GM12801 (cell line): ENCODE measurements around the gene BRPF1.

Experiments
- TF ChIP-seq, protein P1 (sequence below): IDR thresholded peaks from one replicate; pipeline ENCODE4 v1.5.1; 2011; ENCODE audit warnings: control low read depth; ENCODE audit not compliant: insufficient read length; ENCODE audit errors: extremely low read depth

BRPF1 gene

GRCh38 chr3:9727743-9728142 is 3.8 kb upstream of the BRPF1 start:
- TF ChIP-seq, protein P1, sequence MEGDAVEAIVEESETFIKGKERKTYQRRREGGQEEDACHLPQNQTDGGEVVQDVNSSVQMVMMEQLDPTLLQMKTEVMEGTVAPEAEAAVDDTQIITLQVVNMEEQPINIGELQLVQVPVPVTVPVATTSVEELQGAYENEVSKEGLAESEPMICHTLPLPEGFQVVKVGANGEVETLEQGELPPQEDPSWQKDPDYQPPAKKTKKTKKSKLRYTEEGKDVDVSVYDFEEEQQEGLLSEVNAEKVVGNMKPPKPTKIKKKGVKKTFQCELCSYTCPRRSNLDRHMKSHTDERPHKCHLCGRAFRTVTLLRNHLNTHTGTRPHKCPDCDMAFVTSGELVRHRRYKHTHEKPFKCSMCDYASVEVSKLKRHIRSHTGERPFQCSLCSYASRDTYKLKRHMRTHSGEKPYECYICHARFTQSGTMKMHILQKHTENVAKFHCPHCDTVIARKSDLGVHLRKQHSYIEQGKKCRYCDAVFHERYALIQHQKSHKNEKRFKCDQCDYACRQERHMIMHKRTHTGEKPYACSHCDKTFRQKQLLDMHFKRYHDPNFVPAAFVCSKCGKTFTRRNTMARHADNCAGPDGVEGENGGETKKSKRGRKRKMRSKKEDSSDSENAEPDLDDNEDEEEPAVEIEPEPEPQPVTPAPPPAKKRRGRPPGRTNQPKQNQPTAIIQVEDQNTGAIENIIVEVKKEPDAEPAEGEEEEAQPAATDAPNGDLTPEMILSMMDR = no peak

- TF ChIP-seq, protein P1 = no peak
Measured at GRCh38 chr3:9729419-9729818, 2.1 kb upstream of the BRPF1 start.

DNA sequence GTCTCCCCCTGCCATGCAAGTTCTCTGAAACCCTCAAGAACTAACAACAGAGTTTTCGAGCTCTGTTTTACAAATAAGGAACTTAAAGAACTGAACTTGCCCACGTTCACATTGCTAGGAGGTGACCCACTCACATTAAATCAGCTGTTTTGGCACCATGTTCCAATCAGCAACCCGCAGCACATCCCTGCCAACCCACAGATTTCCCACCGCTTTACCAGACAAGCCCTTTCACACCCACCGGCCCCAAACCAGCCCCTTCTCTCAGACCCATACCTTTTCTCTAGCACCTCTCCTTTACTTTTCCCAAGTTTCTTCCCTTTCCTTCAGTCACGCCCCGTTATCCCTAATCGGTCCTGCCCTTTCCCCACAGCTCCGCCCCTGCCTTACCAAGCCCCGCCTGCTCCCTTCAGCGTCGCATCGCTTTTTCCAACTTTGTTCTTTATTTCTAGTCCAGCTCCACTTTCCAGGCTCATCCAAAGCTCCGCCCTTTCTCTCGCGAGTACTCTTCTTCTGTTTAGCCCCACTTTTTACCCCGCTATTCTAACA is 804 bp upstream of the BRPF1 start:
- TF ChIP-seq, protein P1 = no peak

- TF ChIP-seq, protein P1 = no peak
Measured at GRCh38 chr3:9732080-9732739, 675 bp downstream of the BRPF1 start.

DNA sequence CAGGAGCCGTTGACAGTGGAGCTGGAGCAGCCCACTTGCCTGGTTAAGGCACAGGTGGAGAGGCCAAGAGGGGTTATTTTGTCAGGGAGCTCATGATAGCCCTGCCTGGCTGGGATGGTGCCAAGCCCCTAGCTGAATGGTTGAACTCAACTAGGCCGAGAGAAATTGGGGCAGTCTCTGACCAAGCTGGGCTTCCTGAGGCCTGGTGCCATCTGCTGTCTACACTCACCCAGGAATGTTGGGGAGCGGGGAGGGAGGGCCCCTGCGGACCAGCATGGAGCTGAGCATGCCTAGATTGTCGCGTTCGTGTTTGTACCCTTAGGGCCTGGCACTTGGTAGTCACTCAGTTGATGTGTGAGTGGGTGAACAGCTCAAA is 1.2 kb downstream of the BRPF1 start:
- TF ChIP-seq, protein P1 = no peak

DNA sequence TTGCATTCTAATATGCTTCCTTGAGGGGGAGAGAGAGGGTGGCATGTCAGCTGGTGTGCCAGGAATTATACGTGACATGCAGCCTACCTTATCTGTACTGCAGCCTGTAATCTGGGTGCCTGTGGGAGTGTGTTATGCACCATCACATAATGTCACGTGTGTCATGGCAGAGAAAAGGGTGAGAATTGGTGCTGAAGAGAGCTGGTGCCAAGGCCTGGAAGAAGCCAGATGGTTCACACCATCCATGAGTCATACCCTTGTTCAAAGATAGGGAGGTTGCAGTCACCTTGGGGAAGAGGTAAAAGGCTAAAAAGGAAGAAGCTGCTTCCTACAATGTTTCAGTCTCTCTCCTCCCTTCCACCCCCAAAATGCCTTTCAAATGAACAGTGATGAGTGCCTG is 5.3 kb downstream of the BRPF1 start:
- TF ChIP-seq, protein P1 = no peak

- TF ChIP-seq, protein P1 = no peak
Measured at GRCh38 chr3:9739181-9739580, 7.6 kb downstream of the BRPF1 start.
